ENCODE results near the gene PTDSS2.
A peak's percentile ranks its signal among the peaks of the same experiment; 100 is the strongest.

PTDSS2 gene

DNA sequence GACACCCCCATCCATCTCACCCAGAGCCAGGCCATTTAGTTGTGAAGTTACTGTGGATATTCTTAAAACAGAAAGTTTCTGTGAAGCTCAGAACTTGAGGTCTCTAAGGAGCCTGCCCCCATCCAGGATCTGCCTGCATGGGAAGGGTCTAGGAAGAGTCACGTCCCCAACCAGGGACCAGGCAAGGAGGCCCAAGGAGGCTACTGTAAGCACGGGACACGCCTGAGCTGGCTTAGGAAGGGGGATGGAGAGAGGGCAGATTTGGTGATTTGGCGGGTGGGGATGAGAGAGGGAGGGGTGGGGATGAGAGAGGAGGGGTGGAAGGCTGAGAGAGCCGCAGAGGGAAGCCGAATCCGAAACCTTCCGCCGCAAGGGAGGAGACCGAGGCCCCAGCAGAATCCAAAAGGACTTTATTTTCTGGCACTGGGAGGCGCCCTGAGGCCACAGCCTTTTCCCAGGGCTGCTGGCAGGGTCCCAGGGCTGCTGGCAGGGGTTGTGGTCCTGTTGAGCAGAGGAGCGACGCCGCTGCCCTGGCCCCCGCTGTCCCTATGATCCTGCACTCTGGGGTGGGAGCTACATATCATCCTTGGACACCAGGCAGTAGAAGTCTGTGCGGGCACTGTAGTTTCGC lies 44.6 kb upstream of the PTDSS2 start:
- Histone ChIP-seq H3K36me3 (no peaks in the 10 kb centered on the region), H3K4me3 (ENCODE audit: low read depth, low read length) (no peak overlapping the region), H3K27me3 (no peaks in the 10 kb centered on the region), H3K9me3 (no peaks in the 10 kb centered on the region), H3K4me1 (no peaks in the 10 kb centered on the region)
- no peak for TF ChIP-seq CTCF (IDR thresholded peaks at IDR 0.05; ENCODE audit: low read depth, low read length)
- no peak for DNase-seq

DNA sequence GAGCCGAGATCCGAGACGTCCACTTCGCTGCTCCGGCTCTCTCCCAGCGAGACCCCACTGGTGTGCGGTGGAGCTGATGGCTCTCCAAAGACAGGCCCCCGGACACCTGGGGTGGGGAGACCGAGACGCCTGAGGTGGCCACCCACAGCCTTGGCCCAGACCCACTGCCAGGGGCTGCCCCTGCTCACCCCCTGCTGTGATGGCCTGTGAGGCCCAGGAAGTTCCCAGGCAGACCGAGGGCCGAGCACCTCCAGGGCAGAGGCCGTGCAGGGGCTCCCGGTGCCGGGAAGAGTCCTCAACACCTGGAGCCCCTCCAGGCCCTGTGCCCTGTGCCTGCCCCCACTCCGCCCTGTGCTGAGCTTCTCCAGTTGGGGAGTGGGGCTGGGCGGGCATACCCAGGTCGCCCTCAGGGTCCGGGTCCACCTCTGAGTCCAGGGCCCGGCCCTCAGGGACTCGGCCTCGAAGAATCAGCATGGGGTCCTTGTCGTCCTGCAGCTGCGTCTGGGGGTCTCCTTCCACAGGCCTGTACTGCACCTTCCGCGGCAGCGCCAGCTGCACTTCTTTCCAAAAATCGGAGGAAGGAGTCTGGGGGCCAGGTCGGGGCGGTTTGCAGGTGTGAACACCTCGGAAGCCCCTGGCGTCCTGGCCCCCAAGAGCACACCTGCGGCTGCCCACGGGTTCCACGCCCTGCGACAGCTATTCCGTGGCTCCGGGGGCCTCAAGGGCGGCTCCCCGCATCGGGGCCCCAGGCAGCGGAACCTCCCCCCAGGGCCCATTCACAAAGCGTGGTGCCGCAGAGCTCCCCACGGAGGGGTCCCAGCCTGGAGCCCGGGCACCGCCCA lies 43.9 kb upstream of the PTDSS2 start:
- no peaks in the 10 kb centered on the region for H3K4me1 ChIP-seq
- H3K9me3 ChIP-seq: no peaks in the 10 kb centered on the region
- no peak for DNase-seq
- H3K4me3 ChIP-seq (ENCODE audit: low read depth, low read length): peak overlapping the region; percentile 34
- TF ChIP-seq CTCF (IDR thresholded peaks at IDR 0.05; ENCODE audit: low read depth, low read length): no peak
- no peaks in the 10 kb centered on the region for H3K36me3 ChIP-seq
- H3K27me3 ChIP-seq: no peaks in the 10 kb centered on the region

GRCh38 chr11:406796-407650 lies 43.1 kb upstream of the PTDSS2 start:
- DNase-seq: peak; percentile 72
- no peaks in the 10 kb centered on the region for H3K9me3 ChIP-seq
- H3K4me1 ChIP-seq: no peaks in the 10 kb centered on the region
- no peaks in the 10 kb centered on the region for H3K36me3 ChIP-seq
- peak overlapping the region; percentile 34 for H3K4me3 ChIP-seq (ENCODE audit: low read depth, low read length)
- TF ChIP-seq CTCF (IDR thresholded peaks at IDR 0.05; ENCODE audit: low read depth, low read length): no peak
- no peaks in the 10 kb centered on the region for H3K27me3 ChIP-seq

- DNase-seq: no peak
- Histone ChIP-seq H3K27me3 (no peaks in the 10 kb centered on the region), H3K4me3 (ENCODE audit: low read depth, low read length) (no peak overlapping the region), H3K36me3 (no peaks in the 10 kb centered on the region), H3K4me1 (no peaks in the 10 kb centered on the region), H3K9me3 (no peaks in the 10 kb centered on the region)
- no peak for TF ChIP-seq CTCF (IDR thresholded peaks at IDR 0.05; ENCODE audit: low read depth, low read length)
These were observed 42.4 kb upstream of the PTDSS2 start for GRCh38 chr11:407651-408123.

GRCh38 chr11:408154-409007 lies 41.7 kb upstream of the PTDSS2 start:
- no peaks in the 10 kb centered on the region for H3K36me3 ChIP-seq
- no peaks in the 10 kb centered on the region for H3K9me3 ChIP-seq
- no peak for TF ChIP-seq CTCF (IDR thresholded peaks at IDR 0.05; ENCODE audit: low read depth, low read length)
- no peak for DNase-seq
- peaks cover 4% of the 10 kb centered on the region for H3K27me3 ChIP-seq
- H3K4me1 ChIP-seq: no peaks in the 10 kb centered on the region
- no peak overlapping the region for H3K4me3 ChIP-seq (ENCODE audit: low read depth, low read length)
